Liver (tissue), 3 donors: ENCODE measurements around the gene RAB31.

Experiments used
- CTCF ChIP-seq: fragments of 150-350 bp; IDR thresholded peaks from 2 replicates; pipeline ENCODE4 v1.5.1; 2017; ENCODE audit warnings: improper control_type of control experiment, low read depth, low read length; ENCODE audit not compliant: missing input control
- FOXA1 ChIP-seq: IDR thresholded peaks from 2 replicates; pipeline ENCODE4 v1.6.1; 2016; ENCODE audit warnings: antibody characterized with exemption
- GABPA ChIP-seq, 2 donors: IDR thresholded peaks in 1 of 2; conservative IDR thresholded peaks in 1 of 2; 2 replicates each; pipeline ENCODE4 v1.6.1; 2016; ENCODE audit warnings: antibody characterized with exemption in 2 of 2, mild to moderate bottlenecking in 1 of 2, moderate library complexity in 1 of 2
- HNF4A ChIP-seq, 2 donors: conservative IDR thresholded peaks; 2 replicates each; pipeline ENCODE4 v1.6.1; 2016; ENCODE audit warnings: antibody characterized with exemption in 2 of 2, mild to moderate bottlenecking in 2 of 2
- JUND ChIP-seq, 2 donors: IDR thresholded peaks; 2 replicates each; pipeline ENCODE4 v1.6.1; 2016; ENCODE audit warnings: antibody characterized with exemption in 2 of 2
- MAX ChIP-seq: IDR thresholded peaks from 2 replicates; pipeline ENCODE4 v1.6.1; 2016; ENCODE audit warnings: antibody characterized with exemption
- RAD21 ChIP-seq, 2 donors: IDR thresholded peaks; 2 replicates each; pipeline ENCODE4 v1.6.1; 2016; ENCODE audit warnings: antibody characterized with exemption in 2 of 2, mild to moderate bottlenecking in 2 of 2
- REST ChIP-seq: IDR thresholded peaks from 2 replicates; pipeline ENCODE4 v1.6.1; 2016; ENCODE audit warnings: antibody characterized with exemption, mild to moderate bottlenecking
- TAF1 ChIP-seq: conservative IDR thresholded peaks from 2 replicates; pipeline ENCODE4 v1.6.1; 2016; ENCODE audit warnings: antibody characterized with exemption, mild to moderate bottlenecking
- YY1 ChIP-seq: IDR thresholded peaks from 2 replicates; pipeline ENCODE4 v1.6.1; 2016; ENCODE audit warnings: antibody characterized with exemption, mild to moderate bottlenecking
- donor health status: healthy.
- donor health status: healthy.

GRCh38 chr18:9828506-9829396 is 120.7 kb downstream of the RAB31 start:
- no peak for TF ChIP-seq CTCF
- no peak for TF ChIP-seq YY1
- no peak for TF ChIP-seq GABPA (IDR thresholded peaks at IDR 0.05 in 1 of 2, conservative IDR thresholded peaks at IDR 0.05 in 1 of 2)
- no peak for TF ChIP-seq FOXA1
- no peak for TF ChIP-seq TAF1
- TF ChIP-seq MAX = no peak
- no peak for TF ChIP-seq REST
- TF ChIP-seq JUND (IDR thresholded peaks at IDR 0.05) = no peak
- no peak for TF ChIP-seq RAD21 (IDR thresholded peaks at IDR 0.05)
- no peak for TF ChIP-seq HNF4A (conservative IDR thresholded peaks at IDR 0.05)
